Fibroblast of mammary gland (primary cell): Measurements from ENCODE around the gene GUK1.

Experiments
- DNase-seq: peaks from one replicate; pipeline ENCODE4 v3.0.0-alpha.2; 2010; ENCODE audit warnings: low read depth
- H3K4me3 ChIP-seq: 2 replicates; pipeline ENCODE4 v1.5.1; 2011; ENCODE audit warnings: low read depth, mild to moderate bottlenecking, low read length, moderate library complexity; ENCODE audit not compliant: control insufficient read depth
- TF ChIP-seq, protein P1 (sequence below): conservative IDR thresholded peaks from 2 replicates; pipeline ENCODE4 v1.5.1; 2011; ENCODE audit warnings: low read depth, low read length, inconsistent platforms; ENCODE audit not compliant: control insufficient read depth, insufficient read depth

Gene GUK1

DNA sequence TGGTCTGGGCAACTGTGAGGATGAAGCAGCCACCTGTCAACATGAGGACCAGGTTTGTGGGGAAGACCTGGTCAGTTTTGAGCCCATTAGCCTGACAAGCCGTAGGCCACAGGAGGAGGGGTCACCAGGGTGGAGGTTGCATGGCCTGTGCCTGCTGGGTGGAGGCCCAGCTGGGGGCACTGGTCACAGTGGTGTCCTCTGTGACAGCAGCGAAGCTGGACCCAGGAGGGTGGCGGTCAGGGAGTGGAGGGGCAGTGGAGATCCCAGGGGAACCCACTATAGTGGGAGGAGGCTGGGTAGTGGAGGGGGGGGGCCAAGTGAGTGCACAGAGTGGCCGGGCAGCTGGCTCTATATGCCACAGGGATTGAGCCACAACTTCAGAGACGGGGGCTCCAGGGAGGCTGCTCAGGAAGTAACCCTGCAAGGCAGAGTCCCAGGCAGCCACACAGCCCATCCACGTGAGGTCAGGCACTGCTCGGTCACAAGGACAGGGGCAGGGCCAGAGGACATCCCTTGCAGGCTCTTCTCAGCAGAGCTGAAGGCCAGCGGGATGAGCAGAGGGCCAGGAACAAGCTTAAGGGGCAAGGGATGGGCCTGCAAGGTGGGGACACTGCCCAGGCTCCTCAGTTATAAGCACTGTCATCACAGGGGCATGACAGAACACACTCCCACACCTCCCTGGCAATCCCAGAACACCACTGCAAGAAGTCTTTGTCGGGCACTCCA lies 34.6 kb upstream of the GUK1 start:
- DNase-seq: no peak
- no peak overlapping the region for H3K4me3 ChIP-seq
- TF ChIP-seq, protein P1, sequence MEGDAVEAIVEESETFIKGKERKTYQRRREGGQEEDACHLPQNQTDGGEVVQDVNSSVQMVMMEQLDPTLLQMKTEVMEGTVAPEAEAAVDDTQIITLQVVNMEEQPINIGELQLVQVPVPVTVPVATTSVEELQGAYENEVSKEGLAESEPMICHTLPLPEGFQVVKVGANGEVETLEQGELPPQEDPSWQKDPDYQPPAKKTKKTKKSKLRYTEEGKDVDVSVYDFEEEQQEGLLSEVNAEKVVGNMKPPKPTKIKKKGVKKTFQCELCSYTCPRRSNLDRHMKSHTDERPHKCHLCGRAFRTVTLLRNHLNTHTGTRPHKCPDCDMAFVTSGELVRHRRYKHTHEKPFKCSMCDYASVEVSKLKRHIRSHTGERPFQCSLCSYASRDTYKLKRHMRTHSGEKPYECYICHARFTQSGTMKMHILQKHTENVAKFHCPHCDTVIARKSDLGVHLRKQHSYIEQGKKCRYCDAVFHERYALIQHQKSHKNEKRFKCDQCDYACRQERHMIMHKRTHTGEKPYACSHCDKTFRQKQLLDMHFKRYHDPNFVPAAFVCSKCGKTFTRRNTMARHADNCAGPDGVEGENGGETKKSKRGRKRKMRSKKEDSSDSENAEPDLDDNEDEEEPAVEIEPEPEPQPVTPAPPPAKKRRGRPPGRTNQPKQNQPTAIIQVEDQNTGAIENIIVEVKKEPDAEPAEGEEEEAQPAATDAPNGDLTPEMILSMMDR: no peak

DNA sequence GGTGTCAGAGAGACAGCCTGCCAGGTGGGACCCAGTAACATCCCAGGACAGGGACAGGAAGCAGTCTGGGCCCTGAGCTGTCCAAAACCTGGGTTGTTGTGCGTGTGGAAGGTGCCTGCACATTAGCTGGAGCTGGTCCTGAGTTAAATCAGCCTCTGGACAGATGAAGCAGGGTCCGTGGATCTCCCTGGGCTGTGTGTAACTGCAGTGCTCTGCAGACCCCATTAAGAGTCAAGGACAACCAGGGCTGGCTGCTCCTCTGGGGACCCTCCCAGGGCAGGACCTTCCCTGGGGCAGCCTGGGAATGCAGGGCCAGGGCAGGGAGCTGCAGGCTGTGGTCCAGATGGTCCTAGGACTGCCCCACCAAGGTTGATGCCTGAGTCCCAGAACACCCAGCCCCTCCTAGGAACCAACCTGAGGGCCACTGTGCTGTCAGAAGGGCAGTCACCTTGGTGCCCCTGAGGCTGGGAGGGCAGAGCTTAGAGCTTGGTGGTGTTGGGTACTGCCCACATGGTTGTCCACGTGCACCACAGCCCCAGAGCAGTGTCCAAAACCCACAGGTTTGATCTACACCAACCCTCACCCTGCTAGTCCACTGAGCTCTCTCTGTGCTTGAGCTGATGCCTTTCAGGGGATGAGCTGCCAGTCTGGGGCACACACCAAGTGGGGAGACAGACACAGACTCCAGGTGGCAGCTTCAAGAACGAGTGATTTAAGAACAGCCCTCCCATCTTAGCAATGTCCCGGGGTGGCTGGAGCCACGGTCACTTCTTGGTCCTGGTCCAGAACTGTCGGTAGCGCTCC lies 33.9 kb upstream of the GUK1 start:
- H3K4me3 ChIP-seq: no peak overlapping the region
- no peak for DNase-seq
- TF ChIP-seq, protein P1: no peak

DNA sequence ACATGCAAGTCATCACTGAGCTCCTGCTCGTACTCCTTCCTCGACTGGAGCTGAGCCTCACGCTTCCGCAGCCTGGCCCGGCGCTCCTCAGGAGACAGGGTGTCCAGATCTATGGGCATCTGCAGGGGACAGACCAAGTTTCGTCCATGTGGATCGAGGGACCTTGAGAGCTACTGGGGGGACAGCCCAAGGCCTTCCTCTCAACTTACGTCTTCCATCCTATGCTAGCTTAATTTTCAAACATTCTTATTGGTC lies 33.4 kb upstream of the GUK1 start:
- no peak for DNase-seq
- TF ChIP-seq, protein P1: no peak
- H3K4me3 ChIP-seq: no peak overlapping the region

DNA sequence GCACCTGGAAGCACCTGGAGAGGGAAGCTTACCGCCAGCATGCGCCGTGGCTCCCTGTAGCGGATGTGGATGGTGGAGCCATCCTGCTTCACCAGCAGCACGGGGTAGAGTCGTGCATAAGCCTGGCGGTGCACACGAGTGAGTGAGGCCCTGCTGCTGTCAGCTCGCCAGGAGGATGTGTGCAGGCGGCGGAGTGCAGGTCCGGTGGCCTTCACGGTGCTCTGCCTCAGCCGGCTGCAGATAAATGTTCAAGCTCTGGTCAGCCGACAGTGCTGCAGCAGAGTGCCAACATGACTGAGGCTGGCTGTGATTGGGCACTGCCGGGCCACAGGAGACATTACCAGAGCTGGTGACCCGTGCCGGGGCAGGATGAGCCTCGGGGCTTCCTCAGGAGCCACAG lies 32.4 kb upstream of the GUK1 start:
- no peak overlapping the region for H3K4me3 ChIP-seq
- no peak for DNase-seq
- TF ChIP-seq, protein P1: no peak

DNA sequence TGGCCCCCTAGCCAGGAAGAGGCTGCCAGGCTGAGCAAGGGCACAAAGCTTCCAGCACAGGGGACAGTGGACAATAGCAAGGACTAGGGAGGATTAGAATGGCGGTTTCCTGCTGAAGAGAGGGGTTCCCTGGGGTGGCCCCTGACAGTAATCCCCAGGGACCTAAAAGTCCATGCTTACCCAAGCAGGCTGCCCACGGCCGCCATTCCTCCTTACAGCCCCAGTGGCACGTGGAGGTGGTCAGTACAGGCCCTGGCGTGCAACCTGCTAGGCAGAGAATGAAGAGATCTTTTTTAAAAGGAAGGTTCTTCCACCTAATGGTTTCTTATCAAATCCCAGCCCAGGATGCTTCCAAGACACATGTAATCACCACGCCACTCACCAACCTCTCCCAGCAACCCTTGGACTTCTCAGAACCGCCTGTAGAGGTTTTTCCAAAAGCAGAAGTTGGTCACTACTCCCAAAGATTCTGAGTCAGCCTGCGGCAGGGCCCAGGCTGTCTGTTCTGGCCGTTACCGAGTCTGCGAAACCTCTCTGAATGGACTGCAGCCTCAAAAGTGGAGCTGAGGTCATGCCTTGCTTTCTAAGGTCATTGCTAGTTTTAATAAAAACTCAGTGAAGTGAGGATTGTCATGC lies 31.9 kb upstream of the GUK1 start:
- TF ChIP-seq, protein P1: no peak
- no peak for DNase-seq

DNA sequence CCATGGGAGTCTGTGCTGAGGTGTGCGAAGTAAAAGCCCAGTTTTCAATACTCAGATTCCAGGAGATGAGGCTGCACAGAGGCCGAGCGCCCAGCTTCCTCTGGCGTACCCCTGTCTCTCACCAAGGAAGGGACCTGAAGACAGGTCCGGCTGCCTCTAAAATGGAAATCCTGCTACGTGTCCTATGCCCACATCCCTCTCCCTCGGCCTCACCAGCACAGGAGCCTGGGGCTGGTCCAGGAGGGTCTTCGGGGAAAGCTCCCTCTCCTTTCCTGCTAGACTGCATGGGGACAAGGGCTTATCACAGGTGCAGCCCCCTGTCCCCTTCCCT lies 31.4 kb upstream of the GUK1 start:
- DNase-seq: no peak
- peak overlapping the region; percentile 89 for H3K4me3 ChIP-seq

More for the DNA sequence above, 31.9 kb upstream of the GUK1 start:
- peak overlapping the region; percentile 89 for H3K4me3 ChIP-seq

More for the DNA sequence above, 31.4 kb upstream of the GUK1 start:
- TF ChIP-seq, protein P1: no peak
